Measurements from ENCODE around the gene PKIG. TPM values are rescaled to one million over a fixed set of nuclear protein-coding genes. Genes with fewer than 3 reads are reported as not detected.

Gene PKIG
- total RNA-seq, 4 donors from 2014 or later: 72.9 to 153 (median 100) TPM

GRCh38 chr20:44648579-44648978, 66.2 kb downstream of the PKIG start:
- no peaks in the 10 kb centered on the region for H3K9me3 ChIP-seq
- H3K27ac ChIP-seq: peak overlapping the region in 1 of 4 donors; percentile 18
- DNase-seq: no peak
- TF ChIP-seq POLR2A (IDR thresholded peaks at IDR 0.05) (no peak), CTCF (IDR thresholded peaks at IDR 0.05 in 4 of 5, conservative IDR thresholded peaks at IDR 0.05 in 1 of 5) (no peak)
- ATAC-seq: no peak
- in situ Hi-C loops (cut with MboI; ENCODE audit: low sequenced_read_pairs in 4 of 4): no loop called here
- H3K4me3 ChIP-seq: no peak overlapping the region
- intact Hi-C loops (cut with DNase I; ENCODE audit: low total_unique reads): no loop called here
- peaks cover 0 to 4% (median 0%) of the 10 kb centered on the region in 3 donors for H3K27me3 ChIP-seq
- no peaks in the 10 kb centered on the region for H3K36me3 ChIP-seq
- peaks cover 14 to 18% of the 10 kb centered on the region in 2 donors for H3K4me1 ChIP-seq

GRCh38 chr20:44649126-44649525, 66.7 kb downstream of the PKIG start:
- no peak for DNase-seq
- Histone ChIP-seq H3K36me3 (no peaks in the 10 kb centered on the region), H3K9me3 (no peaks in the 10 kb centered on the region), H3K27ac (peak overlapping the region in 2 of 4 donors; percentile 12 to 18), H3K27me3 (peaks cover 0 to 4% (median 0%) of the 10 kb centered on the region in 3 donors), H3K4me3 (peak overlapping the region in 1 of 4 donors; percentile 10), H3K4me1 (peaks cover 12% of the 10 kb centered on the region in 2 donors)
- TF ChIP-seq CTCF (IDR thresholded peaks at IDR 0.05 in 4 of 5, conservative IDR thresholded peaks at IDR 0.05 in 1 of 5) (no peak), POLR2A (IDR thresholded peaks at IDR 0.05) (no peak)
- intact Hi-C loops (cut with DNase I; ENCODE audit: low total_unique reads): no loop called here
- no peak for ATAC-seq
- in situ Hi-C loops (cut with MboI; ENCODE audit: low sequenced_read_pairs in 4 of 4): no loop called here

- ATAC-seq: no peak
- Histone ChIP-seq H3K36me3 (no peaks in the 10 kb centered on the region), H3K9me3 (no peaks in the 10 kb centered on the region), H3K27me3 (peaks cover 0 to 4% (median 0%) of the 10 kb centered on the region in 3 donors), H3K4me3 (peak overlapping the region in 3 of 4 donors; percentile 3 to 68 (median 67)), H3K4me1 (peaks cover 4 to 9% of the 10 kb centered on the region in 2 donors), H3K27ac (peak overlapping the region; percentile 38 to 79 (median 70))
- TF ChIP-seq POLR2A (IDR thresholded peaks at IDR 0.05) (no peak), CTCF (IDR thresholded peaks at IDR 0.05 in 4 of 5, conservative IDR thresholded peaks at IDR 0.05 in 1 of 5) (no peak)
- no peak for DNase-seq
- in situ Hi-C loops (cut with MboI; ENCODE audit: low sequenced_read_pairs in 4 of 4): no loop called here
- intact Hi-C loops (cut with DNase I; ENCODE audit: low total_unique reads): no loop called here
Measured at GRCh38 chr20:44649976-44650375, 67.6 kb downstream of the PKIG start.

GRCh38 chr20:44650771-44651433, 68.5 kb downstream of the PKIG start:
- H3K27me3 ChIP-seq: peaks cover 0 to 4% (median 0%) of the 10 kb centered on the region in 3 donors
- peak; percentile 20 for ATAC-seq
- intact Hi-C loops (cut with DNase I; ENCODE audit: low total_unique reads) (loop anchor here (1.0 kb wide), 1 partner anchor 176 kb away; the partner anchor contains the start of gene TTPAL), in situ Hi-C loops (cut with MboI; ENCODE audit: low sequenced_read_pairs in 4 of 4) (no loop called here)
- TF ChIP-seq POLR2A (IDR thresholded peaks at IDR 0.05) (no peak), CTCF (IDR thresholded peaks at IDR 0.05 in 4 of 5, conservative IDR thresholded peaks at IDR 0.05 in 1 of 5) (no peak)
- H3K9me3 ChIP-seq: no peaks in the 10 kb centered on the region
- DNase-seq: no peak
- H3K27ac ChIP-seq: peak overlapping the region; percentile 62 to 88 (median 78)
- H3K36me3 ChIP-seq: no peaks in the 10 kb centered on the region
- peaks cover 4 to 9% of the 10 kb centered on the region in 2 donors for H3K4me1 ChIP-seq
- peak overlapping the region; percentile 67 to 92 (median 68) for H3K4me3 ChIP-seq

Measured in gastrocnemius medialis (tissue), 4 donors.